Brain microvascular endothelial cell (primary cell): ENCODE measurements around the gene WDR70.
"Not testable (repeated sequence)": the region's sequence is repeated elsewhere in the genome, so short reads cannot be mapped to it uniquely, and the experiment has no call there.

Experiments used
- DNase-seq: peaks from one replicate; pipeline ENCODE4 v3.0.0-alpha.2; 2020
- H3K27ac ChIP-seq: fragments of 250-450 bp; sonication (Bioruptor Pico); 2 replicates; pipeline ENCODE4 v1.5.1; 2020; ENCODE audit warnings: mild to moderate bottlenecking, moderate library complexity
- H3K27me3 ChIP-seq: fragments of 250-450 bp; sonication (Bioruptor Pico); replicated peaks from 2 replicates; pipeline ENCODE4 v1.5.1; 2020; ENCODE audit warnings: mild to moderate bottlenecking
- H3K36me3 ChIP-seq: fragments of 250-450 bp; sonication (Bioruptor Pico); replicated peaks from 2 replicates; pipeline ENCODE4 v1.5.1; 2020; ENCODE audit warnings: mild to moderate bottlenecking
- H3K4me3 ChIP-seq: 2 replicates; pipeline ENCODE4 v1.5.1; 2011; ENCODE audit warnings: low read depth, mild to moderate bottlenecking, control low read depth, low read length, moderate library complexity
- CTCF ChIP-seq: IDR thresholded peaks from 2 replicates; pipeline ENCODE4 v1.5.1; 2011; ENCODE audit warnings: low read depth, mild to moderate bottlenecking, moderate library complexity, low read length, control low read depth, inconsistent platforms; ENCODE audit errors: missing control alignments
- in situ Hi-C: cut with HindIII; loops from 2 replicates; pipeline ENCODE4 v1.10.0; 2017; ENCODE audit warnings: low sequenced_read_pairs, low pct_ligation_motif_present

Gene WDR70

GRCh38 chr5:37477426-37477825 is 98.3 kb downstream of the WDR70 start:
- H3K27me3 ChIP-seq, result no peaks in the 10 kb centered on the region
- no peak overlapping the region for H3K4me3 ChIP-seq
- no peak for TF ChIP-seq CTCF
- H3K27ac ChIP-seq, result no peak overlapping the region
- in situ Hi-C loops, result no loop called here
- no peaks in the 10 kb centered on the region for H3K36me3 ChIP-seq
- no peak for DNase-seq

- no peak for DNase-seq
- no peaks in the 10 kb centered on the region for H3K27me3 ChIP-seq
- no peak overlapping the region for H3K27ac ChIP-seq
- no peaks in the 10 kb centered on the region for H3K36me3 ChIP-seq
- H3K4me3 ChIP-seq, result no peak overlapping the region
- no peak for TF ChIP-seq CTCF
- in situ Hi-C loops, result no loop called here
Observed at GRCh38 chr5:37478121-37478894, 99.2 kb downstream of the WDR70 start.

- H3K27me3 ChIP-seq, H3K36me3 ChIP-seq, in situ Hi-C loops, DNase-seq, H3K4me3 ChIP-seq, H3K27ac ChIP-seq: not testable (repeated sequence)
Observed at GRCh38 chr5:37481395-37481794, 102.3 kb downstream of the WDR70 start.

GRCh38 chr5:37490120-37490810 is 111.1 kb downstream of the WDR70 start:
- no peak for DNase-seq
- Histone ChIP-seq H3K36me3 (no peaks in the 10 kb centered on the region), H3K27ac (no peak overlapping the region), H3K4me3 (no peak overlapping the region), H3K27me3 (no peaks in the 10 kb centered on the region)
- in situ Hi-C loops, result no loop called here
- no peak for TF ChIP-seq CTCF

GRCh38 chr5:37490931-37491330 is 111.8 kb downstream of the WDR70 start:
- no peak for TF ChIP-seq CTCF
- H3K36me3 ChIP-seq, result no peaks in the 10 kb centered on the region
- no peaks in the 10 kb centered on the region for H3K27me3 ChIP-seq
- no peak overlapping the region for H3K27ac ChIP-seq
- DNase-seq, result no peak
- in situ Hi-C loops, result no loop called here
- H3K4me3 ChIP-seq, result no peak overlapping the region

GRCh38 chr5:37492778-37493555 is 113.8 kb downstream of the WDR70 start:
- Histone ChIP-seq H3K27me3 (no peaks in the 10 kb centered on the region), H3K27ac (no peak overlapping the region), H3K36me3 (no peaks in the 10 kb centered on the region), H3K4me3 (no peak overlapping the region)
- no peak for DNase-seq
- no peak for TF ChIP-seq CTCF
- in situ Hi-C loops, result no loop called here
